Astrocyte (in vitro differentiated cells and primary cell): ENCODE results near the gene SGSM2.

ENCODE experiments used
- CTCF ChIP-seq: IDR thresholded peaks from 2 replicates; pipeline ENCODE4 v1.5.1; 2011; ENCODE audit warnings: low read depth, mild to moderate bottlenecking, inconsistent platforms, low read length, moderate library complexity; ENCODE audit not compliant: insufficient read depth
- EZH2 ChIP-seq: IDR thresholded peaks from 2 replicates; pipeline ENCODE4 v1.6.1; 2012; ENCODE audit warnings: mild to moderate bottlenecking, low read length, inconsistent platforms; ENCODE audit not compliant: insufficient read depth

- TF ChIP-seq CTCF (no peak), EZH2 (no peak)
Observed at GRCh38 chr17:2357237-2357636, 19.9 kb downstream of the SGSM2 start.
